CD14-positive monocyte (primary cell): ENCODE measurements around the gene ZNF117. TPM values are rescaled to one million over a fixed set of nuclear protein-coding genes. Genes with fewer than 3 reads are reported as not detected.
A peak's percentile ranks its signal among the peaks of the same experiment; 100 is the strongest.

ENCODE experiments used
- DNase-seq, 3 donors: peaks; one replicate each; pipeline ENCODE4 v3.0.0-alpha.2; 2011 to 2022
- H2AFZ ChIP-seq: 2 replicates; pipeline ENCODE4 v1.6.0; 2012; ENCODE audit warnings: mild to moderate bottlenecking, low read depth, low read length, inconsistent platforms; ENCODE audit not compliant: insufficient read depth, poor library complexity, severe bottlenecking
- H3K27ac ChIP-seq, 2 donors: 1 replicate in 1 of 2; 2 replicates in 1 of 2; pipeline ENCODE4 v1.5.1; 2012 to 2013; ENCODE audit warnings: low read length in 2 of 2, control low read depth in 1 of 2, inconsistent platforms in 1 of 2, low read depth in 1 of 2, mild to moderate bottlenecking in 1 of 2
- H3K27me3 ChIP-seq, 2 donors: one replicate each; pipeline versions ENCODE4 v1.6.0 to v1.6.1; 2011 to 2013; ENCODE audit warnings: low read length in 2 of 2; ENCODE audit not compliant: control insufficient read depth in 2 of 2, insufficient read depth in 2 of 2
- H3K36me3 ChIP-seq, 2 donors: replicated peaks in 1 of 2; 1 replicate in 1 of 2; 2 replicates in 1 of 2; pipeline versions ENCODE4 v1.5.1 to v1.6.1; 2012 to 2013; ENCODE audit warnings: low read length in 2 of 2, control low read depth in 1 of 2, inconsistent platforms in 1 of 2, mild to moderate bottlenecking in 1 of 2; ENCODE audit not compliant: insufficient read depth in 2 of 2, control insufficient read depth in 1 of 2
- H3K4me1 ChIP-seq, 2 donors: 1 replicate in 1 of 2; 2 replicates in 1 of 2; pipeline versions ENCODE4 v1.5.1 to v1.6.1; 2012 to 2013; ENCODE audit warnings: low read length in 2 of 2, control low read depth in 1 of 2, inconsistent platforms in 1 of 2, mild to moderate bottlenecking in 1 of 2, moderate library complexity in 1 of 2; ENCODE audit not compliant: insufficient read depth in 2 of 2, control insufficient read depth in 1 of 2
- H3K4me2 ChIP-seq: replicated peaks from 2 replicates; pipeline ENCODE3; 2012; ENCODE audit warnings: low read length, moderate library complexity, mild to moderate bottlenecking; ENCODE audit not compliant: poor library complexity, severe bottlenecking; ENCODE audit errors: extremely low read depth
- H3K4me3 ChIP-seq, 3 experiments: fragments of 200-600 bp in 1 of 3; sonication (generic) in 1 of 3; replicated peaks in 1 of 3; 1 replicate in 2 of 3; 2 replicates in 1 of 3; pipeline ENCODE4 v1.5.1; 2011 to 2013; ENCODE audit warnings: low read length in 3 of 3, mild to moderate bottlenecking in 3 of 3, control low read depth in 2 of 3, low read depth in 2 of 3, inconsistent platforms in 1 of 3, moderate library complexity in 1 of 3
- H3K79me2 ChIP-seq: 2 replicates; pipeline ENCODE4 v1.6.0; 2012; ENCODE audit warnings: mild to moderate bottlenecking, control low read depth, inconsistent platforms, low read length, moderate library complexity; ENCODE audit not compliant: insufficient read depth
- H3K9ac ChIP-seq: 2 replicates; pipeline ENCODE4 v1.6.0; 2017; ENCODE audit warnings: low read length, mild to moderate bottlenecking; ENCODE audit not compliant: insufficient read depth, poor library complexity, severe bottlenecking
- H3K9me3 ChIP-seq, 2 donors: replicated peaks in 1 of 2; 1 replicate in 1 of 2; 2 replicates in 1 of 2; pipeline versions ENCODE4 v1.5.1 to v1.6.1; 2012 to 2013; ENCODE audit warnings: low read length in 2 of 2, control low read depth in 1 of 2; ENCODE audit not compliant: control insufficient read depth in 1 of 2, insufficient read depth in 1 of 2
- H4K20me1 ChIP-seq: 2 replicates; pipeline ENCODE4 v1.6.0; 2012; ENCODE audit warnings: mild to moderate bottlenecking, low read length, control low read depth, moderate library complexity; ENCODE audit not compliant: insufficient read depth
- H3K27ac Mint-ChIP-seq, 7 donors: one replicate each; pipeline ENCODE4 v1.8.0; 2020; ENCODE audit warnings: mild to moderate bottlenecking in 7 of 7, mixed read lengths in 7 of 7, moderate library complexity in 6 of 7, inconsistent platforms in 2 of 7
- H3K27me3 Mint-ChIP-seq, 3 donors: one replicate each; pipeline ENCODE4 v1.8.0; 2021 to 2022; ENCODE audit warnings: low read depth in 3 of 3, mild to moderate bottlenecking in 3 of 3, mixed read lengths in 3 of 3, moderate library complexity in 3 of 3, inconsistent platforms in 1 of 3
- H3K36me3 Mint-ChIP-seq, 2 donors: one replicate each; pipeline ENCODE4 v1.8.0; 2020; ENCODE audit warnings: mixed read lengths in 2 of 2, inconsistent platforms in 1 of 2, mild to moderate bottlenecking in 1 of 2
- H3K4me1 Mint-ChIP-seq: one replicate; pipeline ENCODE4 v1.8.0; 2020; ENCODE audit warnings: mild to moderate bottlenecking, mixed read lengths
- H3K4me3 Mint-ChIP-seq, 2 donors: one replicate each; pipeline ENCODE4 v1.8.0; 2020; ENCODE audit warnings: mild to moderate bottlenecking in 2 of 2, mixed read lengths in 2 of 2, moderate library complexity in 1 of 2
- H3K9me3 Mint-ChIP-seq, 7 donors: one replicate each; pipeline ENCODE4 v1.8.0; 2020 to 2022; ENCODE audit warnings: mixed read lengths in 7 of 7, mild to moderate bottlenecking in 6 of 7, moderate library complexity in 6 of 7, inconsistent platforms in 2 of 7
- WGBS: methylation state at CpG from one replicate; pipeline ENCODE4 v1.1.5; 2013; ENCODE audit warnings: missing lambda C conversion rate; ENCODE audit not compliant: insufficient coverage; 5-methylcytosine and 5-hydroxymethylcytosine counted together
- intact Hi-C, 2 donors: fragments of 100-400 bp; cut with micrococcal nuclease; formaldehyde crosslinking; loops; one replicate each; pipeline versions ENCODE4 v1.15.0 to v1.15.1; 2023
- polyA plus RNA-seq, 3 donors: library from polyadenylated mRNA; depleted of rRNA in 1 of 3; unstranded in 2 of 3; stranded (reverse) in 1 of 3; fragments of 300-500 nt in 2 of 3; fragments of >200 nt in 1 of 3; fragmentation: Illumina TruSeq in 2 of 3; gene quantifications; 1 replicate in 2 of 3; 2 replicates in 1 of 3; pipeline ENCODE4 v1.2.3, GENCODE V29; 2012 to 2021
- TF ChIP-seq, protein P1 (sequence below): fragments of 200-600 bp; IDR thresholded peaks from one replicate; pipeline ENCODE4 v1.8.0; 2022; ENCODE audit warnings: antibody characterized with exemption, mild to moderate bottlenecking

Gene ZNF117
- polyA plus RNA-seq, 3 donors = 0.37 to 8.7 (median 0.64) TPM

GRCh38 chr7:64999165-65000004 is 8.5 kb upstream of the ZNF117 start:
- no peaks in the 10 kb centered on the region for H3K27me3 ChIP-seq
- TF ChIP-seq, protein P1, sequence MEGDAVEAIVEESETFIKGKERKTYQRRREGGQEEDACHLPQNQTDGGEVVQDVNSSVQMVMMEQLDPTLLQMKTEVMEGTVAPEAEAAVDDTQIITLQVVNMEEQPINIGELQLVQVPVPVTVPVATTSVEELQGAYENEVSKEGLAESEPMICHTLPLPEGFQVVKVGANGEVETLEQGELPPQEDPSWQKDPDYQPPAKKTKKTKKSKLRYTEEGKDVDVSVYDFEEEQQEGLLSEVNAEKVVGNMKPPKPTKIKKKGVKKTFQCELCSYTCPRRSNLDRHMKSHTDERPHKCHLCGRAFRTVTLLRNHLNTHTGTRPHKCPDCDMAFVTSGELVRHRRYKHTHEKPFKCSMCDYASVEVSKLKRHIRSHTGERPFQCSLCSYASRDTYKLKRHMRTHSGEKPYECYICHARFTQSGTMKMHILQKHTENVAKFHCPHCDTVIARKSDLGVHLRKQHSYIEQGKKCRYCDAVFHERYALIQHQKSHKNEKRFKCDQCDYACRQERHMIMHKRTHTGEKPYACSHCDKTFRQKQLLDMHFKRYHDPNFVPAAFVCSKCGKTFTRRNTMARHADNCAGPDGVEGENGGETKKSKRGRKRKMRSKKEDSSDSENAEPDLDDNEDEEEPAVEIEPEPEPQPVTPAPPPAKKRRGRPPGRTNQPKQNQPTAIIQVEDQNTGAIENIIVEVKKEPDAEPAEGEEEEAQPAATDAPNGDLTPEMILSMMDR = no peak

DNA sequence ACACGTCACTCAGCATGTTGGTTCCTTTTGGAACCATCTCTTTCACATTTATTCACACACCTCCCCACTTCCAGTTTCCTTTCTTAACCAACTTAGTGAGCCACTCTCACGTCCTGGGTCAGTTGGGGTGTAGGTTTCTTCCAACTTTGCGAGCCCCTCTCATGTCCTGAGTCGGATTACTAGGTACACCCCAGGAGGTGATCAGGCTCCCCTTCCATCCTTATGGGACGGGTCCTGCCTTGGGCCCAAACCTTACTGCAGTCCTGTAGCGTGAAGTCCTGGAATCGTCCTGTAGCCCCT is 8.0 kb upstream of the ZNF117 start:
- peaks cover 86 to 96% of the 10 kb centered on the region in 2 donors for H3K9me3 ChIP-seq
- Mint-ChIP-seq H3K27ac (peak overlapping the region; percentile 88 to 97 (median 94)), H3K4me3 (no peak overlapping the region), H3K27me3 (peaks cover 0 to 8% (median 0%) of the 10 kb centered on the region in 3 donors), H3K4me1 (peaks cover 40% of the 10 kb centered on the region), H3K9me3 (peaks cover 58 to 98% (median 96%) of the 10 kb centered on the region in 7 donors), H3K36me3 (peaks cover 42 to 54% of the 10 kb centered on the region in 2 donors)
- intact Hi-C loops = loop anchor here in 1 of 2 donors (5.0 kb wide), 1 partner anchor 38 kb away; no protein-coding TSS in a partner anchor
- H3K4me2 ChIP-seq = peak overlapping the region; percentile 13
- peaks cover 38% of the 10 kb centered on the region for H3K79me2 ChIP-seq
- 97% methylated on average over 3 of the region's 7 CpGs for WGBS
- H3K27me3 ChIP-seq = no peaks in the 10 kb centered on the region
- peak overlapping the region; percentile 95 to 100 for H3K27ac ChIP-seq
- H4K20me1 ChIP-seq = no peaks in the 10 kb centered on the region
- peaks cover 30% of the 10 kb centered on the region in 2 donors for H3K4me1 ChIP-seq
- H3K9ac ChIP-seq = peak overlapping the region; percentile 65
- H2AFZ ChIP-seq = no peak overlapping the region
- peak overlapping the region in 1 of 3 experiments; percentile 57 for H3K4me3 ChIP-seq
- TF ChIP-seq, protein P1 = no peak
- peak in 1 of 3 donors; percentile 10 for DNase-seq
- peaks cover 6 to 50% of the 10 kb centered on the region in 2 donors for H3K36me3 ChIP-seq

More at GRCh38 chr7:64999165-65000004, 8.5 kb upstream of the ZNF117 start:
- Histone ChIP-seq H2AFZ (no peak overlapping the region), H4K20me1 (no peaks in the 10 kb centered on the region), H3K79me2 (peaks cover 44% of the 10 kb centered on the region), H3K27ac (peak overlapping the region; percentile 95 to 100), H3K9ac (peak overlapping the region; percentile 65), H3K4me1 (peaks cover 30 to 33% of the 10 kb centered on the region in 2 donors), H3K9me3 (peaks cover 85 to 95% of the 10 kb centered on the region in 2 donors), H3K4me2 (peak overlapping the region; percentile 13), H3K36me3 (peaks cover 6 to 56% of the 10 kb centered on the region in 2 donors), H3K4me3 (peak overlapping the region in 1 of 3 experiments; percentile 57)
- Mint-ChIP-seq H3K27me3 (peaks cover 0 to 8% (median 0%) of the 10 kb centered on the region in 3 donors), H3K36me3 (peaks cover 45 to 60% of the 10 kb centered on the region in 2 donors), H3K9me3 (peaks cover 56 to 97% (median 96%) of the 10 kb centered on the region in 7 donors), H3K27ac (peak overlapping the region; percentile 88 to 97 (median 94)), H3K4me1 (peaks cover 42% of the 10 kb centered on the region), H3K4me3 (no peak overlapping the region)
- DNase-seq = peak; percentile 91 to 95 (median 94)
- WGBS = 67% methylated on average over 6 of the region's 11 CpGs
- intact Hi-C loops = loop anchor here (5.0 to 10.0 kb wide), 2 partner anchors 38 to 95 kb away; partner anchors contain the start of gene ZNF273 (in 1 of the 2)
